Heart left ventricle (tissue), 16 donors: Measurements from ENCODE around the gene ARMH2. TPM values are rescaled to one million over a fixed set of nuclear protein-coding genes. Genes with fewer than 3 reads are reported as not detected.

Source experiments
- ATAC-seq, 4 donors: fragments of 200-7000 bp; cut with Tn5 transposase; one replicate each; pipeline ENCODE4 v1.9.1; 2020 to 2022; ENCODE audit warnings: moderate library complexity in 4 of 4, mild to moderate bottlenecking in 3 of 4, moderate number of reproducible peaks in 1 of 4
- DNase-seq, 5 donors: peaks; one replicate each; pipeline ENCODE4 v3.0.0-alpha.2; 2020
- H3K27ac ChIP-seq, 12 donors: fragments of 200-600 bp; sonication (generic) in 4 of 12; one replicate each; pipeline versions ENCODE4 v1.5.0 to v1.8.0; 2016 to 2022; ENCODE audit warnings: mild to moderate bottlenecking in 2 of 12
- H3K27me3 ChIP-seq, 9 donors: fragments of 200-600 bp; sonication (generic) in 2 of 9; one replicate each; pipeline versions ENCODE4 v1.5.1 to v1.8.0; 2016 to 2022; ENCODE audit warnings: mild to moderate bottlenecking in 3 of 9
- H3K36me3 ChIP-seq, 9 donors: fragments of 200-600 bp; sonication (generic) in 2 of 9; one replicate each; pipeline versions ENCODE4 v1.5.0 to v1.8.0; 2018 to 2022; ENCODE audit warnings: mild to moderate bottlenecking in 2 of 9
- H3K4me1 ChIP-seq, 12 donors: fragments of 200-600 bp; sonication (generic) in 4 of 12; one replicate each; pipeline versions ENCODE4 v1.5.0 to v1.8.0; 2016 to 2022; ENCODE audit warnings: mild to moderate bottlenecking in 3 of 12
- H3K4me3 ChIP-seq, 12 donors: fragments of 200-600 bp; sonication (generic) in 4 of 12; one replicate each; pipeline versions ENCODE4 v1.5.0 to v1.8.0; 2017 to 2022; ENCODE audit warnings: mild to moderate bottlenecking in 9 of 12, moderate library complexity in 4 of 12
- H3K9me3 ChIP-seq, 12 donors: fragments of 200-600 bp; sonication (generic) in 4 of 12; one replicate each; pipeline versions ENCODE4 v1.5.0 to v1.8.0; 2016 to 2022; ENCODE audit warnings: mild to moderate bottlenecking in 1 of 12
- POLR2A ChIP-seq, 2 donors: fragments of 450-650 bp; IDR thresholded peaks; one replicate each; pipeline ENCODE4 v1.6.1; 2017; ENCODE audit warnings: antibody characterized with exemption in 2 of 2, mild to moderate bottlenecking in 2 of 2, moderate library complexity in 2 of 2
- WGBS, 4 donors: extraction: QIAGEN DNeasy Blood & Tissue Kit in 2 of 4; methylation state at CpG; one replicate each; pipeline versions ENCODE4 v1.1.5 to v1.1.7; 2013 to 2018; 5-methylcytosine and 5-hydroxymethylcytosine counted together
- intact Hi-C, 10 donors: fragments of 100-400 bp; cut with DNase I; formaldehyde crosslinking; loops; one replicate each; pipeline versions ENCODE4 v1.11.1 to v1.14.2; 2022
- long read RNA-seq, 3 donors: library from polyadenylated mRNA; unstranded; transcript quantifications; one replicate each; pipeline ENCODE4 v2.0.0, GENCODE V29; 2020 to 2021
- polyA plus RNA-seq, 2 donors: library from polyadenylated mRNA; stranded (reverse); fragments of 200-250 nt; gene quantifications; one replicate each; pipeline ENCODE4 v1.2.3, GENCODE V29; 2013
- total RNA-seq, 9 donors: library from RNA; depleted of rRNA in 2 of 9; stranded (reverse); fragments of >200 nt in 2 of 9; fragmentation: NEBNext Ultra II Directional in 3 of 9; extraction: Animal tissue kit (Norgen Biotek cat#: 25700) in 3 of 9; gene quantifications; one replicate each; pipeline versions ENCODE4 v1.1.0 to v1.2.4, GENCODE V29; 2016 to 2023
- TF ChIP-seq, protein P1 (sequence below), 12 donors: fragments of 200-600 bp; sonication (generic) in 4 of 12; IDR thresholded peaks; one replicate each; pipeline versions ENCODE4 v1.5.0 to v1.8.0; 2018 to 2022; ENCODE audit warnings: antibody characterized with exemption in 12 of 12, mild to moderate bottlenecking in 5 of 12
- donor health status: ischemic (EF 13 %, LVEDD 7.1; RV severe dilation, severe dysfunction).
- donor health status: healthy with polysubstance abuse.
- donor health status: DM: no; HTN: yes; CAD: no.
- donor health status: DM: no; HTN: no; CAD: no.
- donor health status: ischemic (EF 25% LVEDD 6.9; RV normal size, moderate dysfunction).
- donor health status: ischemic (EF 25% LVEDD 5.7; RV mildly dilated, moderate dysfunction).
- donor health status: healthy.
- donor health status: DM: yes; HTN: yes; CAD: no.
- donor health status: ischemic (EF 35%, LVEDD 5.7; RV mildly dilated, moderate dysfunction).
- donor health status: nonischemic (EF 11% LVEDD 7.7; RV severe dilation, severe dysfunction).
- donor health status: DM: yes; HTN: yes; CAD: no.
- donor health status: PGD.
- donor health status: ischemic (EF 29% LVEDD 5.4; RV normal size, mild dysfunction).
- donor health status: nonischemic (EF 23%, LVEDD 6.1; RV moderate dilation, normal function).

ARMH2 gene
- not detected for total RNA-seq
- not detected for polyA plus RNA-seq
- long read RNA-seq, donor 1: 0 reads
- long read RNA-seq, donor 2: 0 reads
- long read RNA-seq, donor 3: 0 reads

DNA sequence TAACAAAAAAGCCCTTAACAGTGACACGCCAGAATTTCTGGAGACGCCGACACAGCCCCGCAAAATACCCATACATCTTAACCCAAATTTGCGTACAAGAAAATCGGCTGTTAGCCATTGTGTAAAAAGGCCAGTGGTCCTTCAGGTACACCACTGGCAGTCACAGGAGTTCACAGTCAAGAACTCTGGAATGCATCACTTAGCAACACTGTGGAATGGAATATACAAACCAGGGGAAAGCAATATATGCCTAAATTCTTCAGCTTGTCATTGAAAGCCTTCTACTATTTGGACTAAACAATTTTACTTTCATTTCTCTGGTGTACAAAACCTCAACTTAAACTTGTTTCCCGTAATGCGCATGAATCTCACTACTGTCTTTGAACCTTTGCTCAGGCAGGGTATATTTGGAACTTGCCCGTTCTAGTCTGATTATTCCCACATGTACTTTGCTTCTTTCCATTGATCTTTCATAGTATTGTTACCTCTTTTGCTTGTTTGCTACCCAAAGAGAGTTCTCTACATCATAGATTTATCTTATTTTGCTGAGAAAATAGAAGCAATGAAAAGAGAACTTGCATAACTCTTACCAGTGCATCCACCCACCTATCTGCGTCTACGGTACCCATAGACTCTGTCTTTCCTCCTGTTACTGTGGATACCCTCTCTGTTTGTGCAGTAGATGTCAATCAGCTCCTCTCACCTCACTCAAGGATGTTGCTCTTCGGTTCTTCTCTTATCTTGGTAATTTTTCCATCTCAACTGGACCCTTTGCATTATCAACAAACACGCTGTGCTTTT, at the start of gene ARMH2:
ARMH2 (minus strand) TSS at position 178 of the 801 bp plus-strand sequence; CDS start at position 118, 60 bp downstream.
- no peak for TF ChIP-seq POLR2A (IDR thresholded peaks at IDR 0.05)
- TF ChIP-seq, protein P1, sequence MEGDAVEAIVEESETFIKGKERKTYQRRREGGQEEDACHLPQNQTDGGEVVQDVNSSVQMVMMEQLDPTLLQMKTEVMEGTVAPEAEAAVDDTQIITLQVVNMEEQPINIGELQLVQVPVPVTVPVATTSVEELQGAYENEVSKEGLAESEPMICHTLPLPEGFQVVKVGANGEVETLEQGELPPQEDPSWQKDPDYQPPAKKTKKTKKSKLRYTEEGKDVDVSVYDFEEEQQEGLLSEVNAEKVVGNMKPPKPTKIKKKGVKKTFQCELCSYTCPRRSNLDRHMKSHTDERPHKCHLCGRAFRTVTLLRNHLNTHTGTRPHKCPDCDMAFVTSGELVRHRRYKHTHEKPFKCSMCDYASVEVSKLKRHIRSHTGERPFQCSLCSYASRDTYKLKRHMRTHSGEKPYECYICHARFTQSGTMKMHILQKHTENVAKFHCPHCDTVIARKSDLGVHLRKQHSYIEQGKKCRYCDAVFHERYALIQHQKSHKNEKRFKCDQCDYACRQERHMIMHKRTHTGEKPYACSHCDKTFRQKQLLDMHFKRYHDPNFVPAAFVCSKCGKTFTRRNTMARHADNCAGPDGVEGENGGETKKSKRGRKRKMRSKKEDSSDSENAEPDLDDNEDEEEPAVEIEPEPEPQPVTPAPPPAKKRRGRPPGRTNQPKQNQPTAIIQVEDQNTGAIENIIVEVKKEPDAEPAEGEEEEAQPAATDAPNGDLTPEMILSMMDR (IDR thresholded peaks at IDR 0.05): no peak
- ATAC-seq (no peak), DNase-seq (no peak)
- Histone ChIP-seq H3K4me1 (no peaks in the 10 kb centered on the region), H3K27me3 (no peaks in the 10 kb centered on the region), H3K9me3 (no peaks in the 10 kb centered on the region), H3K4me3 (no peak within 1 kb of the TSS), H3K36me3 (peaks cover 0 to 9% (median 0%) of the 10 kb centered on the region in 9 donors), H3K27ac (no peak within 1 kb of the TSS)
- intact Hi-C loops: no loop called here
- 83 to 86% (median 83%) methylated on average over 13 of the region's 13 CpGs for WGBS, 4 donors

DNA sequence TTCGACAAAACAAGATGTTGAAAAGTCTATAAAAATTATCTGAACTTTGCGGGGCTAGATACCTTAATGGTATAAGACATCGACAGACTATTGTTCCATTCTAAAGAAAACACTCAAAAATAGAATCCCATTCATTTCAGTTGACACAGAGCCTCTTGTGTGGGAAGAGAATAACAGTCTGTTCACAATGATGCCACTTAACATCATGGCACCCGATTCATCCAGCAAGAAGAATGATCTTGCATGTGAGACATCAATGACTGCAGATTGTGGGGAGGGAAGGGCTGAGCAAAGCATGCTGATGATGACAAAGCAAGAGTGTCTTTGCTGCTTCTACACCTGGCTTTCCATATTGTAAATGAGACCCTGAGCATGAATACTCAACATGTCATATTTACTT, 49.7 kb upstream of the ARMH2 start:
- H3K4me1 ChIP-seq: peaks cover 0 to 8% (median 0%) of the 10 kb centered on the region in 12 donors
- ATAC-seq (no peak), DNase-seq (no peak)
- no peak overlapping the region for H3K27ac ChIP-seq
- intact Hi-C loops: no loop called here
- 87 to 97% (median 92%) methylated on average over 4 of the region's 4 CpGs for WGBS, 4 donors
- peaks cover 0 to 77% (median 18%) of the 10 kb centered on the region in 9 donors for H3K36me3 ChIP-seq
- H3K4me3 ChIP-seq: no peak overlapping the region
- no peak for TF ChIP-seq POLR2A (IDR thresholded peaks at IDR 0.05)
- TF ChIP-seq, protein P1 (IDR thresholded peaks at IDR 0.05): no peak
- H3K27me3 ChIP-seq: no peaks in the 10 kb centered on the region
- H3K9me3 ChIP-seq: no peaks in the 10 kb centered on the region

DNA sequence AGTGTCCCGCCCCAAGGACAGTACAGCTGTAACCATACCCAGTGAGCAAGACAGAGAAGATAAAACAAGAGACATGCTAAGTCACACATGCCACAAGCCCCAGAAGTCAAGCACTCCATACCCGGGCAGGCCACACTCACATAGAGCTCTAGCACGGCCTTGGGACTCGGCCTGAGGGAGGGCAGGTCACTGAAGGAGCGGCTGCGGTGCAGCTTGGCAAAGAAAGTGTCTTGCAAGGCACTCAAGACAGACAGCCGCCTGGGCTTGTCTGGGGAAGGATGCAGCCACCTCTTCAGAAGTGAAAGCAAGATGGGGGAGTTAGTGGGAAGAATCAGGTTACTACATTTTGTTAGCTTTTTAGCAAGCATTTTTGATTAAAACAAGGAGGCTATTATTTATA, 48.7 kb upstream of the ARMH2 start:
- TF ChIP-seq POLR2A (IDR thresholded peaks at IDR 0.05): no peak
- TF ChIP-seq, protein P1 (IDR thresholded peaks at IDR 0.05): no peak
- ATAC-seq (no peak), DNase-seq (no peak)
- 92 to 97% (median 92%) methylated on average over 7 of the region's 7 CpGs for WGBS, 4 donors
- peaks cover 0 to 76% (median 20%) of the 10 kb centered on the region in 9 donors for H3K36me3 ChIP-seq
- no peak overlapping the region for H3K4me3 ChIP-seq
- no peak overlapping the region for H3K27ac ChIP-seq
- peaks cover 0 to 8% (median 0%) of the 10 kb centered on the region in 12 donors for H3K4me1 ChIP-seq
- no peaks in the 10 kb centered on the region for H3K9me3 ChIP-seq
- intact Hi-C loops: no loop called here
- no peaks in the 10 kb centered on the region for H3K27me3 ChIP-seq

DNA sequence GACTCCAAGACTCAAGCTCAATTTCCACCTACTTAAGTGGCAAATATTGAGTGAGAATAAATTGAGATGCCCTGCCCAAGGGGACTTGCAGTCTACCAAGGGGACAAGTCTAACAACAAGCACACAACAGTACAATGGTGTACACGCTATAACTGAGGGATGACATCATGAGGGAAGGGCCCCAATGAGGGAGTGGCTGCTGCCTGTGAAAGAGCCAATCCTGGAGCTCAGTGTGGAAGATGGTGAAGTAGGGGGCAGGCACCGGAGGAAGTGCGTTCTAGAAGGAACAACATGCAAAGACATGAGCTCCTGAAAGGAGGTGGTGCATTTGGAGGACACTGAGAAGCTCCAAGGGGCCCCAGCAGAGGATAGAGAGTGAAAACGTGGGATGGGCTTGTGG, 46.9 kb upstream of the ARMH2 start:
- no peak overlapping the region for H3K27ac ChIP-seq
- no peak for TF ChIP-seq POLR2A (IDR thresholded peaks at IDR 0.05)
- TF ChIP-seq, protein P1 (IDR thresholded peaks at IDR 0.05): no peak
- H3K4me3 ChIP-seq: no peak overlapping the region
- intact Hi-C loops: no loop called here
- DNase-seq (no peak), ATAC-seq (no peak)
- no peaks in the 10 kb centered on the region for H3K9me3 ChIP-seq
- H3K4me1 ChIP-seq: peaks cover 0 to 8% (median 0%) of the 10 kb centered on the region in 12 donors
- no peaks in the 10 kb centered on the region for H3K27me3 ChIP-seq
- WGBS, 4 donors: 92 to 95% (median 94%) methylated on average over 4 of the region's 4 CpGs
- peaks cover 0 to 78% (median 21%) of the 10 kb centered on the region in 9 donors for H3K36me3 ChIP-seq
